B cell (primary cell): ENCODE results near the gene ADPRM. TPM values are rescaled to one million over a fixed set of nuclear protein-coding genes. Genes with fewer than 3 reads are reported as not detected.

Experiments
- ATAC-seq: fragments of 200-7000 bp; cut with Tn5 transposase; one replicate; pipeline ENCODE4 v1.10.0; 2021; ENCODE audit warnings: low read depth, mild to moderate bottlenecking, moderate number of reproducible peaks, moderate library complexity
- CTCF ChIA-PET: fragments of 350-600 bp; sonication (Branson Sonifier 250); formaldehyde crosslinking; loops from one replicate; lab custom pipeline; 2021; ENCODE audit warnings: antibody characterized with exemption, inconsistent platforms; lab: Charles Lee
- POLR2A ChIA-PET: fragments of 350-600 bp; sonication (Branson Sonifier 250); formaldehyde crosslinking; loops from one replicate; lab custom pipeline; 2021; ENCODE audit warnings: antibody characterized with exemption; lab: Charles Lee
- DNase-seq: peaks from one replicate; pipeline ENCODE4 v3.0.0; 2013
- H2AFZ ChIP-seq: 2 replicates; pipeline ENCODE4 v1.6.1; 2012; ENCODE audit warnings: mild to moderate bottlenecking, low read depth, low read length; ENCODE audit not compliant: insufficient read depth, poor library complexity, severe bottlenecking
- H3K27ac ChIP-seq, 2 donors: 1 replicate in 1 of 2; 2 replicates in 1 of 2; pipeline ENCODE4 v1.5.1; 2012 to 2013; ENCODE audit warnings: low read length in 2 of 2, mild to moderate bottlenecking in 2 of 2, moderate library complexity in 1 of 2
- H3K27me3 ChIP-seq, 4 experiments: fragments of 200-600 bp in 1 of 4; sonication (generic) in 1 of 4; replicated peaks in 1 of 4; 1 replicate in 2 of 4; 2 replicates in 2 of 4; pipeline versions ENCODE4 v1.6.1 to v1.7.0; 2013 to 2016; ENCODE audit warnings: low read length in 3 of 4, mild to moderate bottlenecking in 2 of 4, mixed read lengths in 1 of 4, moderate library complexity in 1 of 4; ENCODE audit not compliant: insufficient read depth in 4 of 4, control insufficient read depth in 3 of 4; ENCODE audit errors: control extremely low read depth in 1 of 4
- H3K36me3 ChIP-seq, 2 experiments: replicated peaks in 1 of 2; 1 replicate in 1 of 2; 2 replicates in 1 of 2; pipeline versions ENCODE4 v1.6.1 to v1.7.1; 2013; ENCODE audit warnings: low read length in 1 of 2; ENCODE audit not compliant: insufficient read depth in 2 of 2, control insufficient read depth in 1 of 2; ENCODE audit errors: control extremely low read depth in 1 of 2, extremely low read depth in 1 of 2
- H3K4me1 ChIP-seq, 2 donors: fragments of 200-600 bp in 1 of 2; sonication (generic) in 1 of 2; 1 replicate in 1 of 2; 2 replicates in 1 of 2; pipeline versions ENCODE4 v1.5.1 to v1.6.1; 2013 to 2017; ENCODE audit warnings: low read length in 2 of 2; ENCODE audit not compliant: control insufficient read depth in 2 of 2, insufficient read depth in 2 of 2
- H3K4me2 ChIP-seq: replicated peaks from 2 replicates; pipeline ENCODE3; 2012; ENCODE audit warnings: mild to moderate bottlenecking, low read depth, low read length; ENCODE audit not compliant: poor library complexity, severe bottlenecking
- H3K4me3 ChIP-seq, 5 experiments: fragments of 200-600 bp in 1 of 5; sonication (generic) in 1 of 5; 1 replicate in 3 of 5; 2 replicates in 2 of 5; pipeline versions ENCODE4 v1.5.1 to v1.7.0; 2011 to 2016; ENCODE audit warnings: low read length in 4 of 5, mild to moderate bottlenecking in 4 of 5, low read depth in 2 of 5, control low read depth in 1 of 5, moderate library complexity in 1 of 5; ENCODE audit not compliant: insufficient read depth in 1 of 5; ENCODE audit errors: control extremely low read depth in 1 of 5, extremely low read depth in 1 of 5
- H3K79me2 ChIP-seq: fragments of 200-600 bp; sonication (generic); one replicate; pipeline ENCODE4 v1.6.0; 2016; ENCODE audit warnings: low read length; ENCODE audit not compliant: control insufficient read depth, insufficient read depth
- H3K9ac ChIP-seq: fragments of 200-600 bp; sonication (generic); 2 replicates; pipeline ENCODE4 v1.6.1; 2017; ENCODE audit warnings: mild to moderate bottlenecking, low read length, moderate library complexity
- H3K9me3 ChIP-seq, 3 donors: one replicate each; pipeline versions ENCODE4 v1.6.1 to v1.7.1; 2013; ENCODE audit warnings: low read length in 2 of 3; ENCODE audit not compliant: control insufficient read depth in 2 of 3, insufficient read depth in 1 of 3; ENCODE audit errors: control extremely low read depth in 1 of 3
- H4K20me1 ChIP-seq: 2 replicates; pipeline ENCODE4 v1.6.0; 2012; ENCODE audit warnings: mild to moderate bottlenecking, low read length; ENCODE audit not compliant: insufficient read depth, control insufficient read depth, poor library complexity, severe bottlenecking
- H3K27ac Mint-ChIP-seq: one replicate; pipeline ENCODE4 v1.8.0; 2021; ENCODE audit warnings: mixed read lengths
- H3K27me3 Mint-ChIP-seq: one replicate; pipeline ENCODE4 v1.8.0; 2021; ENCODE audit warnings: mixed read lengths
- H3K4me1 Mint-ChIP-seq: one replicate; pipeline ENCODE4 v1.8.0; 2021; ENCODE audit warnings: mixed read lengths
- H3K4me3 Mint-ChIP-seq: one replicate; pipeline ENCODE4 v1.8.0; 2021; ENCODE audit warnings: mixed read lengths
- H3K9me3 Mint-ChIP-seq: one replicate; pipeline ENCODE4 v1.8.0; 2022; ENCODE audit warnings: mixed read lengths; ENCODE audit not compliant: insufficient read depth
- CTCF ChIP-seq: fragments of 200-600 bp; IDR thresholded peaks from one replicate; pipeline ENCODE4 v1.8.0; 2022; ENCODE audit warnings: antibody characterized with exemption, mild to moderate bottlenecking
- EZH2 ChIP-seq: IDR thresholded peaks from 2 replicates; pipeline ENCODE4 v1.6.1; 2012; ENCODE audit warnings: borderline replicate concordance, low read depth, mild to moderate bottlenecking, moderate library complexity, low read length; ENCODE audit not compliant: insufficient read depth, poor library complexity, severe bottlenecking
- WGBS: methylation state at CpG from one replicate; pipeline ENCODE4 v1.1.5; 2013; ENCODE audit warnings: missing lambda C conversion rate; ENCODE audit not compliant: insufficient coverage; 5-methylcytosine and 5-hydroxymethylcytosine counted together
- intact Hi-C: fragments of 100-400 bp; cut with micrococcal nuclease; formaldehyde crosslinking; loops from one replicate; pipeline ENCODE4 v1.10.0; 2022
- polyA plus RNA-seq: library from polyadenylated mRNA; depleted of rRNA; stranded (reverse); fragments of >200 nt; gene quantifications from 2 replicates; pipeline ENCODE4 v1.2.3, GENCODE V29; 2012
- total RNA-seq, 2 donors: library from RNA; stranded (reverse); fragments of 120-200 nt in 1 of 2; gene quantifications; 1 replicate in 1 of 2; 2 replicates in 1 of 2; pipeline versions ENCODE4 v1.2.3 to v1.2.4, GENCODE V29; 2013 to 2022

ADPRM gene
- total and polyA plus RNA-seq, 2 donors (not counting 1 experiment from before 2014, with no cell fraction given) = 24.3 to 29.1 TPM

DNA sequence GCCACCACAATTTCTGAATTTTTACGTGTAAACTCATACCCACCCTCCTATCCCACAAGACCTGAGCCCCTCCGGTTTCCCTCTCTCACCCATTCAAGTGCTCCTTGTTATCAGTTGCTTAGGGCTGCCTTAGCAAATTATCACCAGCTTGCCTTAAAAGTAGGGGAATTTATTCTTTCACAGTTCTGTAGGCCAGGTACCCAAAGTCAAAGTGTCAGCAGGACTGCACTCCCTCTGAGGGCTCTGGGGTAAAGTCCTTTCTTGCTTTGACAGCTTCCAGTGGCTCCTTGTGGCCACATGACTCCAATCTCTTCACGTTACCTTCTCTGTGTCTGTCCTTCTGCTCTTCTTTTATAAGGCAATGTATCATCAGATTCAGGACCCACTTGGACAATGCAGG is 40.3 kb downstream of the ADPRM start:
- Histone ChIP-seq H2AFZ (no peak overlapping the region), H4K20me1 (no peaks in the 10 kb centered on the region), H3K27me3 (peaks cover 0 to 2% (median 0%) of the 10 kb centered on the region in 4 experiments), H3K9ac (no peak overlapping the region), H3K79me2 (no peaks in the 10 kb centered on the region), H3K9me3 (no peaks in the 10 kb centered on the region), H3K4me1 (peaks cover 0 to 3% of the 10 kb centered on the region in 2 donors), H3K27ac (no peak overlapping the region), H3K36me3 (no peaks in the 10 kb centered on the region), H3K4me2 (no peak overlapping the region), H3K4me3 (no peak overlapping the region)
- Mint-ChIP-seq H3K4me3 (no peak overlapping the region), H3K27ac (no peak overlapping the region), H3K27me3 (peaks cover 16% of the 10 kb centered on the region), H3K9me3 (no peaks in the 10 kb centered on the region), H3K4me1 (peaks cover 3% of the 10 kb centered on the region)
- CTCF ChIA-PET = interaction anchor here (0.9 to 1.1 kb wide), 2 partner anchors 42 to 107 kb away, joined by 3 to 4 read pairs; no protein-coding TSS in a partner anchor
- WGBS = 91% methylated on average over 1 of the region's 3 CpGs
- no peak for TF ChIP-seq EZH2
- no peak for TF ChIP-seq CTCF
- DNase-seq (no peak), ATAC-seq (no peak)
- intact Hi-C loops = no loop called here
- POLR2A ChIA-PET = no interaction called here

DNA sequence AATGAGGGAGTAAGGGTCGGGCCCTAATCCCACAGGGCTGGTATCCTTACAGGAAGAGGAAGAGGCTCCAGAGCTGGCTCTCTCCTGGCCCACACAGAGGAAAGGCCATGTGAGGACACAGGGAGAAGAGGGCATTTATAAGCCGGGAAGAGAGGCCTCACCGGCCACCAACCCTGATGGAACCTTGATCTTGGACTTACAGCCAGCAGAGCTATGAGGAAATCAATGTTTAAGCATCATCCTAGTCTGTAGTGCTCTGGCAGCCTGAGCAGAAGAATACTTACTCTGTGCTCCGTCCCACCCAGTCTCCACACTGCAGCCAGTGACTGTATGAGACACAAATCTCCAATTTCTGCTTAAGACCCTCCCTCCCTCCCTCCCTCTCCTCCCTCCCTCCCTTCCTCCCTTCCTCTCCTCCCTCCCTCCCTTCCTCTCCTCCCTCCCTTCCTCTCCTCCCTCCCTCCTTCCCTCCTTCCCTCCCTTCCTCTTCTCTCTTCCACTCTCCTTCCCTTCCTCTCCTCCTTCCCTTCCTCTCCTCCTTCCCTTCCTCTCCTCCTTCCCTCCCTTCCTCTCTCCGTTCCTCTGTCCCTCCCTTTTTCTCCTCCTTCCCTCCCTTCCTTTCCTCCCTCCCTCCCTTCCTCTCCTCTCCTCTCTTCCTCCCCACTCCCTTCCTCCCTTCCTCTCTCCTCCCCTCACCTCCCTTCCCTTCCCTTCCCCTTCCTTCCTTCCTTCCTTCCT is 41.3 kb downstream of the ADPRM start:
- Histone ChIP-seq H3K9me3 (no peaks in the 10 kb centered on the region), H3K79me2 (no peaks in the 10 kb centered on the region), H2AFZ (no peak overlapping the region), H3K27me3 (peaks cover 0 to 2% (median 0%) of the 10 kb centered on the region in 4 experiments), H3K4me3 (no peak overlapping the region), H4K20me1 (no peaks in the 10 kb centered on the region), H3K9ac (no peak overlapping the region), H3K36me3 (no peaks in the 10 kb centered on the region), H3K4me2 (no peak overlapping the region), H3K4me1 (peaks cover 0 to 3% of the 10 kb centered on the region in 2 donors), H3K27ac (no peak overlapping the region)
- no peaks in the 10 kb centered on the region for H3K9me3 Mint-ChIP-seq
- intact Hi-C loops = no loop called here
- WGBS = 80% methylated on average over 4 of the region's 5 CpGs
- ChIA-PET POLR2A (no interaction called here), CTCF (no interaction called here)
- no peak for DNase-seq
- ATAC-seq = no peak
- peaks cover 13% of the 10 kb centered on the region for H3K27me3 Mint-ChIP-seq
- no peak overlapping the region for H3K27ac Mint-ChIP-seq
- TF ChIP-seq CTCF (no peak), EZH2 (no peak)
- no peak overlapping the region for H3K4me3 Mint-ChIP-seq
- H3K4me1 Mint-ChIP-seq = peaks cover 3% of the 10 kb centered on the region
